ENCODE results near the gene TEAD1.

Gene TEAD1

GRCh38 chr11:12764187-12764914 lies 90.1 kb downstream of the TEAD1 start:
- DNase-seq (ENCODE audit: low read depth): no peak

GRCh38 chr11:12765428-12765827 lies 91.2 kb downstream of the TEAD1 start:
- DNase-seq (ENCODE audit: low read depth): peak; percentile 24

- DNase-seq (ENCODE audit: low read depth): no peak
Measured at GRCh38 chr11:12767027-12767426, 92.8 kb downstream of the TEAD1 start.

GRCh38 chr11:12767577-12767976 lies 93.4 kb downstream of the TEAD1 start:
- no peak for DNase-seq (ENCODE audit: low read depth)

- DNase-seq (ENCODE audit: low read depth): no peak
Measured at GRCh38 chr11:12768726-12769673, 94.8 kb downstream of the TEAD1 start.

GRCh38 chr11:12769834-12770345 lies 95.7 kb downstream of the TEAD1 start:
- no peak for DNase-seq (ENCODE audit: low read depth)

- DNase-seq (ENCODE audit: low read depth): no peak
Measured at GRCh38 chr11:12770435-12770834, 96.2 kb downstream of the TEAD1 start.

- no peak for DNase-seq (ENCODE audit: low read depth)
Measured at GRCh38 chr11:12770966-12771597, 96.9 kb downstream of the TEAD1 start.

- DNase-seq (ENCODE audit: low read depth): no peak
Measured at GRCh38 chr11:12771875-12772274, 97.7 kb downstream of the TEAD1 start.

- DNase-seq (ENCODE audit: low read depth): no peak
Measured at GRCh38 chr11:12772324-12772723, 98.1 kb downstream of the TEAD1 start.

- no peak for DNase-seq (ENCODE audit: low read depth)
Measured at GRCh38 chr11:12773591-12773990, 99.4 kb downstream of the TEAD1 start.

GRCh38 chr11:12775955-12776354 lies 101.7 kb downstream of the TEAD1 start:
- DNase-seq (ENCODE audit: low read depth): no peak

- peak; percentile 80 for DNase-seq (ENCODE audit: low read depth)
Measured at GRCh38 chr11:12777208-12777874, 103.1 kb downstream of the TEAD1 start.

GRCh38 chr11:12778240-12778905 lies 104.2 kb downstream of the TEAD1 start:
- no peak for DNase-seq (ENCODE audit: low read depth)

- no peak for DNase-seq (ENCODE audit: low read depth)
Measured at GRCh38 chr11:12783765-12784164, 109.5 kb downstream of the TEAD1 start.

- no peak for DNase-seq (ENCODE audit: low read depth)
Measured at GRCh38 chr11:12784445-12784844, 110.2 kb downstream of the TEAD1 start.

GRCh38 chr11:12784987-12785386 lies 110.8 kb downstream of the TEAD1 start:
- DNase-seq (ENCODE audit: low read depth): no peak

- DNase-seq (ENCODE audit: low read depth): no peak
Measured at GRCh38 chr11:12785901-12786300, 111.7 kb downstream of the TEAD1 start.

GRCh38 chr11:12786450-12786849 lies 112.2 kb downstream of the TEAD1 start:
- DNase-seq (ENCODE audit: low read depth): no peak

GRCh38 chr11:12786891-12787290 lies 112.7 kb downstream of the TEAD1 start:
- no peak for DNase-seq (ENCODE audit: low read depth)

GRCh38 chr11:12787847-12788246 lies 113.6 kb downstream of the TEAD1 start:
- DNase-seq (ENCODE audit: low read depth): no peak

All from fibroblast of the conjunctiva (primary cell).